Parathyroid adenoma (tissue), 2 donors: Measurements from ENCODE around the gene CALR3.
A peak's percentile ranks its signal among the peaks of the same experiment; 100 is the strongest.

ENCODE experiments used
- H2AFZ ChIP-seq: fragments of 300-600 bp; sonication (generic); one replicate; pipeline ENCODE4 v1.7.0; 2017; ENCODE audit warnings: antibody characterized with exemption, mild to moderate bottlenecking
- H3K27ac ChIP-seq: fragments of 300-600 bp; sonication (generic); one replicate; pipeline ENCODE4 v1.7.0; 2017
- H3K27me3 ChIP-seq: fragments of 300-600 bp; sonication (generic); one replicate; pipeline ENCODE4 v1.7.0; 2017; ENCODE audit warnings: low read length; ENCODE audit not compliant: control insufficient read depth, insufficient read depth
- H3K36me3 ChIP-seq: fragments of 300-600 bp; sonication (generic); one replicate; pipeline ENCODE4 v1.7.0; 2017; ENCODE audit warnings: low read length; ENCODE audit not compliant: control insufficient read depth, insufficient read depth
- H3K4me1 ChIP-seq: fragments of 300-600 bp; sonication (generic); one replicate; pipeline ENCODE4 v1.7.0; 2017; ENCODE audit warnings: control low read depth
- H3K4me2 ChIP-seq: fragments of 300-600 bp; sonication (generic); one replicate; pipeline ENCODE4 v1.7.0; 2017; ENCODE audit warnings: low read length
- H3K4me3 ChIP-seq: fragments of 300-600 bp; sonication (generic); one replicate; pipeline ENCODE4 v1.7.0; 2017; ENCODE audit warnings: low read depth, low read length
- H3K79me2 ChIP-seq: fragments of 300-600 bp; sonication (generic); one replicate; pipeline ENCODE4 v1.7.0; 2017; ENCODE audit warnings: control low read depth
- H3K9ac ChIP-seq: fragments of 300-600 bp; sonication (generic); one replicate; pipeline ENCODE4 v1.7.0; 2017; ENCODE audit warnings: mild to moderate bottlenecking
- H3K9me3 ChIP-seq: fragments of 300-600 bp; sonication (generic); one replicate; pipeline ENCODE4 v1.7.0; 2017; ENCODE audit warnings: low read length; ENCODE audit not compliant: control insufficient read depth
- CTCF ChIP-seq: fragments of 300-600 bp; sonication (generic); IDR thresholded peaks from one replicate; pipeline ENCODE4 v1.7.0; 2017; ENCODE audit warnings: antibody characterized with exemption, mild to moderate bottlenecking
- donor health status: primary hyperparathyroidism.

Gene CALR3

DNA sequence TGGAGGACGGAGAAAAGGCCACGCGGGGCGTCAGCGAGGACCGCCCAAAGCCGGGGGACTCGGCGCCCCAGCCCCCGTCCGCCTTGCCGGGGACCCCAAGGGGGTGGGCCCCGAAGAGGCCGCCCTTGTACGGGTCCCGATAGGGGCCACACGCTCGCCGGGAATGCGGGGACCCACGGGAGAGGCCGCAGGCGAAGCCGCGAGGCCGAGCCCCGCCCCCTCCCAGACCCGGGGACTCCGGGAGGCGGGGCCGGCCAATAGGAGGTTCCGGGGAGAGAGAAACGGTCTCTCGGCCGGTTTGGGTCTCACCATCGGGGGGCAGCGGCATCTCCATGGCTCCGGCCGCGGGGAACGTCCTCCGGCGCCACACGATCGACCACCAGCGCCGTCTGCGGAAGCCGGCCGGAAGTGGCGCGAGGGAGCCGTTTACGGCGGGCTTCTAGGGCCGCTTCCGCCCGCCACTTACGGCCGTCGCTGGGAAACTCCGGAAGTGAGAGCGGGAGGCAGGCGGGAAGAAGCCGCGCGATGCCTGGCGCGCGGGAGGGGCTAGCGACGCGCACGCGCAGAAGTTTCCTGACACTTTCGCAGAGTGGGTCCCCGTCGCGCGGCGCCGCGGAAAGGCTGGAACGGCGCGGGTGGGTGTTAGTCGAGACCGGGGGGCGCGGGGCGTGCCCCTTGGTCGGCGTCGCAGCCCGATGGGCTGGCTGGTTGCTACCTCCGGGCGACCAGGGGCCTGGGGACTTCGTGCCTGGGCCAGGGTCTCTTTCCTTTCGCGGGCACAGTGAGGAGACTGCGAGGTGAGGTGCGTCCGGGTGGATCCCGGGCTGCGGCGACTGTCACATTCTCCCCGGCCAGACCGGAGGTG is 46.3 kb upstream of the CALR3 start, which contains the start of gene CHERP:
Gene CHERP (minus strand): TSS at position 393 of the 865 bp plus-strand sequence. CDS start 59 bp downstream, at position 334.
- Histone ChIP-seq H3K9me3 (no peaks in the 10 kb centered on the region), H3K9ac (peak within 1 kb of the TSS; percentile 95), H3K4me2 (peak within 1 kb of the TSS; percentile 93), H2AFZ (peak within 1 kb of the TSS; percentile 99), H3K36me3 (no peaks in the 10 kb centered on the region), H3K27me3 (no peaks in the 10 kb centered on the region), H3K4me1 (peaks cover 3% of the 10 kb centered on the region), H3K4me3 (peak within 1 kb of the TSS; percentile 91), H3K79me2 (peaks cover 44% of the 10 kb centered on the region), H3K27ac (peak within 1 kb of the TSS; percentile 79)
- TF ChIP-seq CTCF = no peak

GRCh38 chr19:16541526-16542044 is 45.6 kb upstream of the CALR3 start:
- peak overlapping the region; percentile 99 for H2AFZ ChIP-seq
- no peaks in the 10 kb centered on the region for H3K36me3 ChIP-seq
- H3K4me2 ChIP-seq = peak overlapping the region; percentile 93
- H3K79me2 ChIP-seq = peaks cover 51% of the 10 kb centered on the region
- no peaks in the 10 kb centered on the region for H3K9me3 ChIP-seq
- peak overlapping the region; percentile 91 for H3K4me3 ChIP-seq
- peaks cover 3% of the 10 kb centered on the region for H3K4me1 ChIP-seq
- H3K27ac ChIP-seq = peak overlapping the region; percentile 79
- TF ChIP-seq CTCF = no peak
- peak overlapping the region; percentile 88 for H3K9ac ChIP-seq
- no peaks in the 10 kb centered on the region for H3K27me3 ChIP-seq

- no peaks in the 10 kb centered on the region for H3K27me3 ChIP-seq
- H3K4me3 ChIP-seq = no peak overlapping the region
- no peaks in the 10 kb centered on the region for H3K9me3 ChIP-seq
- peak overlapping the region; percentile 93 for H3K4me2 ChIP-seq
- H2AFZ ChIP-seq = no peak overlapping the region
- H3K4me1 ChIP-seq = peaks cover 3% of the 10 kb centered on the region
- H3K36me3 ChIP-seq = no peaks in the 10 kb centered on the region
- no peak for TF ChIP-seq CTCF
- no peak overlapping the region for H3K27ac ChIP-seq
- H3K9ac ChIP-seq = no peak overlapping the region
- peaks cover 55% of the 10 kb centered on the region for H3K79me2 ChIP-seq
Measured at GRCh38 chr19:16540948-16541347, 45.0 kb upstream of the CALR3 start.

GRCh38 chr19:16537111-16537510 is 41.1 kb upstream of the CALR3 start:
- H3K27me3 ChIP-seq = no peaks in the 10 kb centered on the region
- no peak overlapping the region for H2AFZ ChIP-seq
- peaks cover 3% of the 10 kb centered on the region for H3K4me1 ChIP-seq
- no peaks in the 10 kb centered on the region for H3K36me3 ChIP-seq
- TF ChIP-seq CTCF = no peak
- no peak overlapping the region for H3K4me3 ChIP-seq
- no peaks in the 10 kb centered on the region for H3K9me3 ChIP-seq
- no peak overlapping the region for H3K27ac ChIP-seq
- no peak overlapping the region for H3K9ac ChIP-seq
- H3K4me2 ChIP-seq = no peak overlapping the region
- H3K79me2 ChIP-seq = peaks cover 59% of the 10 kb centered on the region
